Mesothelial cell of epicardium (in vitro differentiated cells): Measurements from ENCODE around the gene DPYSL4. TPM values are rescaled to one million over a fixed set of nuclear protein-coding genes. Genes with fewer than 3 reads are reported as not detected.

Experiments
- DNase-seq, 2 experiments: peaks; one replicate each; pipeline ENCODE4 v3.0.0; 2021; ENCODE audit warnings: low spot score in 2 of 2; ENCODE audit not compliant: unreplicated experiment in 2 of 2
- H3K27ac Mint-ChIP-seq: 2 replicates; pipeline ENCODE4 v1.8.0; 2021; ENCODE audit warnings: mixed read lengths
- H3K27me3 Mint-ChIP-seq: 2 replicates; pipeline ENCODE4 v1.8.0; 2021; ENCODE audit warnings: low read depth, mixed read lengths
- H3K36me3 Mint-ChIP-seq: 2 replicates; pipeline ENCODE4 v1.8.0; 2021; ENCODE audit warnings: mixed read lengths
- H3K4me1 Mint-ChIP-seq: 2 replicates; pipeline ENCODE4 v1.8.0; 2021; ENCODE audit warnings: mixed read lengths
- H3K4me3 Mint-ChIP-seq: 2 replicates; pipeline ENCODE4 v1.8.0; 2021; ENCODE audit warnings: mild to moderate bottlenecking, moderate library complexity, mixed read lengths
- H3K9me3 Mint-ChIP-seq: 2 replicates; pipeline ENCODE4 v1.8.0; 2021; ENCODE audit warnings: mixed read lengths
- total RNA-seq: library from RNA; stranded (reverse); gene quantifications from 3 replicates; pipeline ENCODE4 v1.2.1, GENCODE V29; 2021
- TF ChIP-seq, protein P1 (sequence below): fragments of 200-600 bp; sonication (generic); IDR thresholded peaks from one replicate; pipeline ENCODE4 v1.5.0; 2021; ENCODE audit warnings: antibody characterized with exemption; ENCODE audit not compliant: unreplicated experiment

DPYSL4 gene
- total RNA-seq, 1 donor from 2014 or later, result 18.6 TPM

DNA sequence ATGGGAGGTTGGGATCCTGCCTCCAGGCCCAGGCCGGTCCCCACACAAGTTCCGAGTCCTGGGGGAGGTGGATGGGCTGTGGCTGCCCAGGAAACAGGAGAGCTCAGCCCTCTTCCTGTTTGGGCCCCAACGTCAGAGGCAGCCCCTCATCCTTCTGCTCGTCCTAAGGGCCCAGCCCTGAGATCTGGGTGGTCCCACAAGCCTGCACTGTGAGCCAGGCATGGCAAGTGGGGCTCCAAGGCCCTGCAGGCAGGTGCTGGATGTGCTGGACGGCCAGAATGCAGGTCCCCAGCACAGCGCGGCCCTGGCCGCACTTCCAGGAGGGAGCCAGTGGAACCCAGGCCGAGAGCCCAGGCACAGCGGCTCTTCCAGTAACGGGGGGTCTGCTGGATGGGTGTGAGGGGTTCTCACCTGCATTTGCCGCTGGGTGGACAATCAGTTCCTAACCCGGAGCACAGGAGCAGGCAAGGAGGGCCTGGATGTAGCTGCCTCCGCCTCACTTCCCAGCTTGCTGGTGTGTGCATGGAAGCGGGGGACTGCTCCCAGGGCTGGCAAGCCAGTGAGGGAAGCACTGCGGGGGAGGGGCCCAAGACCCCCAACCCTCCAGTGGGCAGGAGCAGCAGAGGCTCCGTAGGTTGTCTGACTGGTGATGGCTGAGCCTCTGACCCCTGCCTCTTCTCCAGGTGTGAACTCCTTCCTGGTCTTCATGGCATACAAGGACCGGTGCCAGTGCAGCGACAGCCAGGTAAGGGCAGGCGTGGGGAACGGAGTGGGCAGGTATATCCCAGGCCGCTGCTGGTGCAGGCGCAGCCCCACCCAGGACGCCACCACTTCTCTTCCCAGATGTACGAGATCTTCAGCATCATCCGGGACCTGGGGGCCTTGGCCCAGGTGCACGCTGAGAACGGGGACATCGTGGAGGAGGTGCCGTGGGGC lies 9.7 kb downstream of the DPYSL4 start:
- Mint-ChIP-seq H3K4me1 (no peaks in the 10 kb centered on the region), H3K36me3 (no peaks in the 10 kb centered on the region), H3K27me3 (peaks cover 16% of the 10 kb centered on the region), H3K4me3 (no peak overlapping the region), H3K9me3 (no peaks in the 10 kb centered on the region), H3K27ac (no peak overlapping the region)
- TF ChIP-seq, protein P1, sequence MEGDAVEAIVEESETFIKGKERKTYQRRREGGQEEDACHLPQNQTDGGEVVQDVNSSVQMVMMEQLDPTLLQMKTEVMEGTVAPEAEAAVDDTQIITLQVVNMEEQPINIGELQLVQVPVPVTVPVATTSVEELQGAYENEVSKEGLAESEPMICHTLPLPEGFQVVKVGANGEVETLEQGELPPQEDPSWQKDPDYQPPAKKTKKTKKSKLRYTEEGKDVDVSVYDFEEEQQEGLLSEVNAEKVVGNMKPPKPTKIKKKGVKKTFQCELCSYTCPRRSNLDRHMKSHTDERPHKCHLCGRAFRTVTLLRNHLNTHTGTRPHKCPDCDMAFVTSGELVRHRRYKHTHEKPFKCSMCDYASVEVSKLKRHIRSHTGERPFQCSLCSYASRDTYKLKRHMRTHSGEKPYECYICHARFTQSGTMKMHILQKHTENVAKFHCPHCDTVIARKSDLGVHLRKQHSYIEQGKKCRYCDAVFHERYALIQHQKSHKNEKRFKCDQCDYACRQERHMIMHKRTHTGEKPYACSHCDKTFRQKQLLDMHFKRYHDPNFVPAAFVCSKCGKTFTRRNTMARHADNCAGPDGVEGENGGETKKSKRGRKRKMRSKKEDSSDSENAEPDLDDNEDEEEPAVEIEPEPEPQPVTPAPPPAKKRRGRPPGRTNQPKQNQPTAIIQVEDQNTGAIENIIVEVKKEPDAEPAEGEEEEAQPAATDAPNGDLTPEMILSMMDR, result no peak
- DNase-seq, result no peak

DNA sequence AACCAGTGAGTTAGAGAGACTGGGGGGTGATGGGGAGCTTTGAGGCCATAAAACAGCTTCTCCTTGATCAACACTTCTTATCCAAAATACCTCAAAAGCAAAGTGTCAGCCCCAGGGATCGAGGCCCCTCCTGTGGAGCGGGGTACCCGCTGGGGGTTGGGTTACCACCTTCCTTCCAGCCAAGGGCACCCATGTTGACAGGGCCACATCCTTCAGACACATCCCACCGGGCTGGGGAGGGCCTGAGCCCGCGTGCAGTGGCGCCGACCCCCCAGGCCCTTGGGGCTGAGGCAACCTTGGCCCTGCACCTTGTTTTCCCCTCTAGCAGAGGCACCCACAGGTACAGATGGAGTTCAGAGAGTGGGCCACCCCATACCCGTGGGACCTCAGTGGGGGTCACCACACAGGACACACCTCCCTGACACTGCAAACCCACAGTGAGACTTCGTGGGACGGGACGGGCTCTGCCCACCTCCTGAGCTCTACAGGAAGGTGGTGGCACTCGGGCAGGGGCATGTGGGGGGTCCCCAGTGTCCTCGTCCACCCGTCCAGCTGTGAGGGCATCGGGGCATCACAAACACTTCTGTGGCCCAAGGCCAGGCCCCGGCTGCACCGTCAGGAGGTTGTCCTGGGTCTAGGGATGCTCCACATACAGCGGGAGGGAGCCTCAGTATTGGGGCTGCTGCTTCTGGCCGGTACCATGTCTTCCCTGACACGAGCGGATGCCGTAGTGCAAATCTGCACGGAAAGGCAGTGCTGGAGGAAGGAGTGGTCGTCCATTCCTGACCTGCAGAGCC lies 10.7 kb downstream of the DPYSL4 start:
- TF ChIP-seq, protein P1, result no peak
- Mint-ChIP-seq H3K9me3 (no peaks in the 10 kb centered on the region), H3K4me1 (no peaks in the 10 kb centered on the region), H3K4me3 (no peak overlapping the region), H3K36me3 (no peaks in the 10 kb centered on the region), H3K27ac (no peak overlapping the region), H3K27me3 (peaks cover 9% of the 10 kb centered on the region)
- DNase-seq, result no peak

DNA sequence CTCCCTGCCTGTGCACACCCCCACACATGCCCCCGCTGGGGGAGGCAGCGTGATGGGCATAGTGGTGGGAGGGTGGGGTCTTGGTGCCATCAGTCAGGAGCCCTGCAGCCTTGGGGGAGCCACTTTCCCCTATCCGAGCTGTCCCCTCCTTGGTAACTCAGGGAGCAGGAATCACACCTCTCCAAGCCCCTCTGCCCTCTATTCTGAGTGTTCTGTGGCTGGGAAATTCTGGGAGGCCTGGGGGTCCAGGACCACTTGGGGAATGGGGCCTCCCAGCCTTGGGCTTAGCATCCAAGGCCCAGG lies 11.3 kb downstream of the DPYSL4 start:
- Mint-ChIP-seq H3K9me3 (no peaks in the 10 kb centered on the region), H3K4me1 (no peaks in the 10 kb centered on the region), H3K4me3 (no peak overlapping the region), H3K27me3 (peaks cover 4% of the 10 kb centered on the region), H3K27ac (no peak overlapping the region), H3K36me3 (no peaks in the 10 kb centered on the region)
- no peak for DNase-seq
- TF ChIP-seq, protein P1, result no peak

DNA sequence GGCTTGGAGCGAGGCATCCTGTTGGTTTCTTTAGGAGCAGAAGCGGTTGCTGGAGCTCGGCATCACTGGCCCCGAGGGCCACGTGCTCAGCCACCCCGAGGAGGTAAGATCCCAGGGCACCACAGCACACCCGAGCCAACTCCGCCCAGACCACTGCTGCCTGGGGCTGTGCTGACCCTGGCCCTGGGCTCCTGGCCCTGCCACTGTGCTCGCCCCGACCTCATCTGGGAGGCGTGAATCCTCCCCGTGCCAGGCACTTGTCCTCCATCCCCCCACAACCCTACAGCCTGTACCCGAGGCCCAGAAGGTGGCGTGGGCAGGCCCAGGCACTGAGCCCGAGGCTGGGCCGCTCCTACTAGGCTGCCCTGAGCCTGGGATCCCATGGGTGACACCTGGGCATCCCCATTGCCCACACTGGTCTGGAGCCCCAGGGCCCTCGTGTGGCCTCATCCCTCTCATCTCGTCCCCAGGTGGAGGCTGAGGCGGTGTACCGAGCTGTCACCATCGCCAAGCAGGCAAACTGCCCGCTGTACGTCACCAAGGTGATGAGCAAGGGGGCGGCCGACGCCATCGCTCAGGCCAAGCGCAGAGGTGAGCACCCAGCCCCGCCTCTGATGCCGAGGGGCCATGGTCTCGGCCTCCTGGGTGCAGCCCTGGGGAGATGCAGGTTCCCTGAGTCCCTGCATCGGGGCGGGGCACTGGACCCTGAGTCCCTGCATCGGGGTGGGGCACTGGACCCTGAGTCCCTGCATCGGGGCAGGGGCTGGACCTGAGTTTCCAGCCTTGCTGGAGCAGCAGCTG lies 11.8 kb downstream of the DPYSL4 start:
- no peak for DNase-seq
- H3K36me3 Mint-ChIP-seq, result no peaks in the 10 kb centered on the region
- H3K9me3 Mint-ChIP-seq, result no peaks in the 10 kb centered on the region
- H3K4me3 Mint-ChIP-seq, result no peak overlapping the region
- H3K27ac Mint-ChIP-seq, result no peak overlapping the region
- TF ChIP-seq, protein P1, result no peak
- no peaks in the 10 kb centered on the region for H3K4me1 Mint-ChIP-seq
- H3K27me3 Mint-ChIP-seq, result peaks cover 2% of the 10 kb centered on the region

DNA sequence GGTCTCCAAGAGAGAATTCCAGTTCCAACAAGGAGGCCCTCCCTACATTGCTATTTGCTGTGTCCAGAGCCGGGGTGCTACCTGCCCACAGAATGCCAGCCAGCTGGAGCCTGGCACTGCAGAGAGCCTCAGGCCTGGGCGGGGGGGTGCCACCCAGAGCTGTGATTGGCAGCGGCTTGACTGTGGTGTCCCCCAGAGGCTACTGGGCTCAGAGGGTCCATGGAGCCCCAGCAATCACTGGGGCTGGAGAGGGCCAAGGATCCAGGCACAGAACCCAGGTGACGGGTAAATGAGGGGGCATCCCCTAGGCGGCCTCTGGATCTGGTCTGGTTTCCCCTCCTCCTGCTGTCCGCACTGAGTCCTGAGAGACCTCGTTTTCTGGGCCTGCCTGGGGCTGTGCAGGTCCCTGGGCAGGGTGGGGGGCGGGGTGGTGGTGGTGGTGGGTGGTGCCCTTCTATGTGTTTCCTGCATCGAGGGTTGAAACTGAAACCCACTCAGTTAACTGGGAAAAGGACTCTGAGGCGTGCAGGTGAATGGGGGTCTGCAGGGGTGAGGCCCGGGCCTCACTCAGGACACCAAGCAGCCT lies 12.6 kb downstream of the DPYSL4 start:
- DNase-seq, result no peak
- H3K27ac Mint-ChIP-seq, result no peak overlapping the region
- H3K27me3 Mint-ChIP-seq, result peaks cover 2% of the 10 kb centered on the region
- no peak overlapping the region for H3K4me3 Mint-ChIP-seq
- H3K4me1 Mint-ChIP-seq, result no peaks in the 10 kb centered on the region
- H3K9me3 Mint-ChIP-seq, result no peaks in the 10 kb centered on the region
- TF ChIP-seq, protein P1, result no peak
- H3K36me3 Mint-ChIP-seq, result no peaks in the 10 kb centered on the region
